ENCODE results near the gene ZNF679. TPM values are rescaled to one million over a fixed set of nuclear protein-coding genes. Genes with fewer than 3 reads are reported as not detected.
"Not testable (repeated sequence)": the region's sequence is repeated elsewhere in the genome, so short reads cannot be mapped to it uniquely, and the experiment has no call there.

Gene ZNF679
- not detected for total RNA-seq

DNA sequence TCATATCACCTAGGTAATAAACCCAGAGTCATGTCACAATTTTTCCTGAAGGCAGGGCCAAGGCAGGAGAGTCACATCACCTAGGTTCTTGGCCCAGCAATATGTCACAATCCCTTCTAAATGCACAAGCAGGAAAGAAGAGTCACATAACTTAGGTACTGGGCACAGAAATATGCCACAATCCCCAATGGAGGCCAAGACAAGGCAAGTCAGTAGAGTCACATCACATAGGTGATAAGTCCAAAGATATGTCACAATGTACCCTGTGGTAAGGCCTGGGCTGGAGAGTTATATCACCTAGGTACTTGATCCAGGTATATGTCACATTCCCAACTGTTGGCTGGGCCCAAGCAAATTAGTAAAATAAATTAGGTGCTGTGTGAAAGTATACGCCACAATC is at the start of gene ZNF679:
Gene ZNF679 (plus strand): TSS at position 301 of the 400 bp plus-strand sequence. CDS start 20,644 bp downstream, outside the sequence.
- H3K36me3 ChIP-seq; H3K27me3 ChIP-seq; DNase-seq (ENCODE audit: low spot score in 2 of 2); H3K27ac ChIP-seq; H3K9me3 ChIP-seq; H3K4me1 ChIP-seq; intact Hi-C loops (cut with DNase I); H3K4me3 ChIP-seq: not testable (repeated sequence)

DNA sequence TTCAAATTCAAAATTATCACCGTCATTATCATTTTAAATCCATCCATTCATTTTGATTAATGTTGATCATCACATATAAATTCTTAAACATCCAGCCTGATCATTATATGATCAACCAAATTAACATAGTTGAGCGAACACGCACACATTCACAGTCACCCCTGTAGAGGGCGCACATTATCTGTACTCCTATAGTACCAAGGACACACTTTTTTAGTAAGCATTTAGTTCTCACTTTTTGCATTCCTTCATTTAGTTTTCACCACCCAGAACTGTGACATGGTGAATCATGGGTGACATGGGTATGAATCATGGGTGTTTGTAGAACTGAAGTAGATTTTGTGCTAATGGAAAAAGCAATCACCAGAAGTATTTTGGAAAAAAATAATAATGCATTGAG is 47.3 kb upstream of the ZNF679 start:
- no peak for DNase-seq (ENCODE audit: low spot score in 2 of 2)
- H3K9me3 ChIP-seq = peaks cover 0 to 10% of the 10 kb centered on the region in 2 donors
- peaks cover 10% of the 10 kb centered on the region for H3K27me3 ChIP-seq
- intact Hi-C loops (cut with DNase I) = loop anchor here (5.0 kb wide), 1 partner anchor 436 kb away; no protein-coding TSS in a partner anchor
- no peak overlapping the region for H3K4me3 ChIP-seq
- no peak overlapping the region for H3K27ac ChIP-seq
- no peaks in the 10 kb centered on the region for H3K36me3 ChIP-seq
- TF ChIP-seq, protein P1, sequence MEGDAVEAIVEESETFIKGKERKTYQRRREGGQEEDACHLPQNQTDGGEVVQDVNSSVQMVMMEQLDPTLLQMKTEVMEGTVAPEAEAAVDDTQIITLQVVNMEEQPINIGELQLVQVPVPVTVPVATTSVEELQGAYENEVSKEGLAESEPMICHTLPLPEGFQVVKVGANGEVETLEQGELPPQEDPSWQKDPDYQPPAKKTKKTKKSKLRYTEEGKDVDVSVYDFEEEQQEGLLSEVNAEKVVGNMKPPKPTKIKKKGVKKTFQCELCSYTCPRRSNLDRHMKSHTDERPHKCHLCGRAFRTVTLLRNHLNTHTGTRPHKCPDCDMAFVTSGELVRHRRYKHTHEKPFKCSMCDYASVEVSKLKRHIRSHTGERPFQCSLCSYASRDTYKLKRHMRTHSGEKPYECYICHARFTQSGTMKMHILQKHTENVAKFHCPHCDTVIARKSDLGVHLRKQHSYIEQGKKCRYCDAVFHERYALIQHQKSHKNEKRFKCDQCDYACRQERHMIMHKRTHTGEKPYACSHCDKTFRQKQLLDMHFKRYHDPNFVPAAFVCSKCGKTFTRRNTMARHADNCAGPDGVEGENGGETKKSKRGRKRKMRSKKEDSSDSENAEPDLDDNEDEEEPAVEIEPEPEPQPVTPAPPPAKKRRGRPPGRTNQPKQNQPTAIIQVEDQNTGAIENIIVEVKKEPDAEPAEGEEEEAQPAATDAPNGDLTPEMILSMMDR (IDR thresholded peaks at IDR 0.05) = peak in 1 of 3 experiments; percentile 30
- H3K4me1 ChIP-seq = no peaks in the 10 kb centered on the region

DNA sequence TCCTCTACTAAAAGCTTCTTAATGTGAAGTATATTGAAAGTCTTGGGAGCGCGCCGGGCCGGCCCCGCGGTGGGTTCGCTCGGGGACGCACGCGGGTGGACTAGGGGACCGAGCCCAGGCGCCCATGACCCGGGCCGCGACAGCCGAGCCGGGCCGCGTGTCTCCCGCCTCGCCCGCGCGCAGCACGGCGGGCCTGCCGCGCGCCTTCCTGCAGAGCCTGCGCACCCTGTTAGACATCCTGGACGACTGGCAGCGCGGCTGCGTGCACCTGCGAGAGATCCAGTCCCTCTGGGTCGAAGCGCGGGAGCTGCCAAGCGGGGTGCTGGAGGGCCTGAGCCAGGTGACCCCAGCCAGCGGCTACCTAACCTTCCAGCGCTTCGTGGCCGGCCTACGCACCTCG is 46.7 kb upstream of the ZNF679 start:
- H3K27ac ChIP-seq = no peak overlapping the region
- H3K36me3 ChIP-seq = no peaks in the 10 kb centered on the region
- H3K4me1 ChIP-seq = no peaks in the 10 kb centered on the region
- H3K4me3 ChIP-seq = peak overlapping the region in 1 of 2 donors; percentile 23
- intact Hi-C loops (cut with DNase I) = loop anchor here (5.0 kb wide), 1 partner anchor 436 kb away; no protein-coding TSS in a partner anchor
- DNase-seq (ENCODE audit: low spot score in 2 of 2) = no peak
- H3K9me3 ChIP-seq = peaks cover 0 to 10% of the 10 kb centered on the region in 2 donors
- peaks cover 10% of the 10 kb centered on the region for H3K27me3 ChIP-seq
- TF ChIP-seq, protein P1 (IDR thresholded peaks at IDR 0.05) = no peak

DNA sequence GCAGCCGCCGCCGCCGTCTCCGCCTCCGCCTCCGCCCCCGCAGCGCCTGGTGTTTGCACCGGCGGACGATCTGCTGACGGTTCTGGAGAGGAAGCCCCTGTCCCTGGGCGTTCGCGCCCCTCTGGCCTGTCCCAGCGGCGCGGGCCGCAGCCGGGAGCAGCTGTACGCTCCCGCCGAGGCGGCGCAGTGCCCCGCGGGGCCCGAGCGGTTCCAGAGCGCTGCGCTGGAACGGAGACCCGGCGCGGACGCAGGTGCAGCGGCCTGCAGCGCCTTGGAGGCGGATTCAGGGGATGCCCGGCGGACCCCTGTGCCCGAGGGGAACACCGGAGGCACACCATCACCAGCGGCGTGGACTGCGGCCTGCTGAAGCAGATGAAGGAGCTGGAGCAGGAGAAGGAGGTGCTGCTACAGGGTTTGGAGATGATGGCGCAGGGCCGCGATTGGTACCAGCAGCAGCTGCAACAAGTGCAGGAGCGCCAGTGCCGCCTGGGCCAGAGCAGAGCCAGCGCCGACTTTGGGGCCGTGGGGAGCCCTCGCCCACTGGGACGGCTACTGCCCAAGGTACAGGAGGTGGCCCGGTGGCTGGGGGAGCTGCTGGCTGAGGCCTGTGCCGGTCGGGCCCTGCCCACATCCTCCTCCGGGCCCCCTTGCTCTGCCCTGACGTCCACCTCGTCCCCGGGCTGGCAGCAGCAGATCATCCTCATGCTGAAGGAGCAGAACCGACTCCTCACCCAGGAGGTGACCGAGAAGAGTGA is 46.1 kb upstream of the ZNF679 start:
- TF ChIP-seq, protein P1 (IDR thresholded peaks at IDR 0.05) = no peak
- H3K27ac ChIP-seq = no peak overlapping the region
- H3K4me3 ChIP-seq = peak overlapping the region in 1 of 2 donors; percentile 23
- H3K9me3 ChIP-seq = peaks cover 1 to 10% of the 10 kb centered on the region in 2 donors
- H3K36me3 ChIP-seq = no peaks in the 10 kb centered on the region
- intact Hi-C loops (cut with DNase I) = loop anchor here (5.0 kb wide), 1 partner anchor 435 kb away; no protein-coding TSS in a partner anchor
- DNase-seq (ENCODE audit: low spot score in 2 of 2) = no peak
- peaks cover 10% of the 10 kb centered on the region for H3K27me3 ChIP-seq
- no peaks in the 10 kb centered on the region for H3K4me1 ChIP-seq

DNA sequence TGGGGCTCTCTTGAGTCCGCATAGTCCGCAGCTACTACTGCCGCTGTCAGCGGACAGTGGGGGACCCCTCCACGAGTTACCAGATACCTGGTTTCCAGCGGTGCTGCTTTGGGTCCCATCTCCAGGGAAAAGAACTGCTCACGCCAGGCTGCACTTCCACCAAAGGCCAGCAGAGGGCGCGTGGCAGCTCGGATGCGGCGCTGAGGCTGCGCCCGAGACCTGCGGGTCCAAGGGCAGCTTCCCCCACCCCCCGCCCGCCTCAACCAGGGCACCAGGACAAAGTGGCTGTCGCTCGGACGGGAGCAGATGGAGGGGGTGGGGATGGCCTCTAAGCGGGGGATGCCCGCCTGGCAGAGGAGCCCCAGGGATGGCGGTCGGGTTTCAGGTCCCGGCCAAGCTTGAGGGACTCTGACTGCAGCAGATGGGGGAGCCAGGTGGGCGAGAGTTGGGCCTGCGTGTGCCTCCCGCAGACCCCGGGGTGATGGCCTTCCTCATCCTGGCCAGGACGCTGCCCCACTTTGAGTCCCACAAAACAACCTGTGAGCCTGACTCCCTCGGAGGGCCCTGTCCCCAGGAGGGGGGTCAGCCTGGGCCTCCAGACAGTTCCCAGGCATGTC is 45.0 kb upstream of the ZNF679 start:
- no peak overlapping the region for H3K4me3 ChIP-seq
- TF ChIP-seq, protein P1 (IDR thresholded peaks at IDR 0.05) = peak; percentile 56 to 76 (median 58)
- H3K36me3 ChIP-seq = no peaks in the 10 kb centered on the region
- no peaks in the 10 kb centered on the region for H3K4me1 ChIP-seq
- peaks cover 10% of the 10 kb centered on the region for H3K27me3 ChIP-seq
- DNase-seq (ENCODE audit: low spot score in 2 of 2) = no peak
- H3K27ac ChIP-seq = no peak overlapping the region
- intact Hi-C loops (cut with DNase I) = loop anchor here (5.0 kb wide), 1 partner anchor 434 kb away; no protein-coding TSS in a partner anchor
- peaks cover 4 to 10% of the 10 kb centered on the region in 2 donors for H3K9me3 ChIP-seq

Measured in ascending aorta (tissue), 2 donors.